Measurements from ENCODE around the gene YY1.
A peak's percentile ranks its signal among the peaks of the same experiment; 100 is the strongest.
"Not testable (repeated sequence)": the region's sequence is repeated elsewhere in the genome, so short reads cannot be mapped to it uniquely, and the experiment has no call there.

YY1 gene

GRCh38 chr14:100286484-100287191 is 47.7 kb downstream of the YY1 start:
- peak overlapping the region; percentile 80 for H3K4me3 Mint-ChIP-seq
- CTCF ChIA-PET, result interaction anchor here (0.7 to 3.8 kb wide), 10 partner anchors 8 to 98 kb away, joined by 3 to 21 read pairs (median 6); no protein-coding TSS in a partner anchor
- peaks cover 16% of the 10 kb centered on the region for H3K4me1 Mint-ChIP-seq
- H3K36me3 Mint-ChIP-seq, result peaks cover under 1% of the 10 kb centered on the region
- H3K9me3 Mint-ChIP-seq, result no peaks in the 10 kb centered on the region
- no peak overlapping the region for H3K27ac Mint-ChIP-seq
- no peak for DNase-seq
- H3K27me3 Mint-ChIP-seq, result no peaks in the 10 kb centered on the region

- Mint-ChIP-seq H3K9me3 (no peaks in the 10 kb centered on the region), H3K4me1 (peaks cover 16% of the 10 kb centered on the region), H3K27me3 (no peaks in the 10 kb centered on the region), H3K27ac (no peak overlapping the region), H3K36me3 (no peaks in the 10 kb centered on the region), H3K4me3 (no peak overlapping the region)
- CTCF ChIA-PET, result interaction anchor here (1.0 to 1.9 kb wide), 4 partner anchors 10 to 91 kb away, joined by 3 to 8 read pairs (median 6); no protein-coding TSS in a partner anchor
- DNase-seq, result no peak
These were observed 48.5 kb downstream of the YY1 start for GRCh38 chr14:100287202-100287997.

DNA sequence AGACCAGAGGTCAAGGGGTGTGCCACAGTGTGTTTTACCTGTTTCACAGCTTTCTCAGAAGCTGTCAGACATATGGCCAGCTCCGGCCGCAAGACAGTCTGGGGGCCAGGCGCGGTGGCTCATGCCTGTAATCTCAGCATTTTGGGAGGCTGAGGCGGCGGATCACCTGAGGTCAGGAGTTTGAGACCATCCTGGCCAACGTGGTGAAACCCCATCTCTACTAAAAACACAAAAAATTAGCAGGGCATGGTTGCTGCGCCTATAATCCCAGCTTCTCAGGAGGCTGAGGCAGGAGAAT is 49.0 kb downstream of the YY1 start:
- H3K27me3 Mint-ChIP-seq, H3K9me3 Mint-ChIP-seq, H3K4me3 Mint-ChIP-seq, H3K27ac Mint-ChIP-seq, DNase-seq, H3K36me3 Mint-ChIP-seq: not testable (repeated sequence)
- CTCF ChIA-PET, result interaction anchor here (1.0 kb wide), 1 partner anchor 10 kb away, joined by 3 read pairs; no protein-coding TSS in a partner anchor
- peaks cover 16% of the 10 kb centered on the region for H3K4me1 Mint-ChIP-seq

- no peak for DNase-seq
- Mint-ChIP-seq H3K4me1 (peaks cover 16% of the 10 kb centered on the region), H3K9me3 (no peaks in the 10 kb centered on the region), H3K4me3 (no peak overlapping the region), H3K27ac (no peak overlapping the region), H3K27me3 (no peaks in the 10 kb centered on the region), H3K36me3 (no peaks in the 10 kb centered on the region)
- CTCF ChIA-PET, result no interaction called here
These were observed 49.6 kb downstream of the YY1 start for GRCh38 chr14:100288382-100289185.

GRCh38 chr14:100289916-100290606 is 51.1 kb downstream of the YY1 start:
- H3K27me3 Mint-ChIP-seq, result no peaks in the 10 kb centered on the region
- DNase-seq, result no peak
- no peaks in the 10 kb centered on the region for H3K36me3 Mint-ChIP-seq
- no peak overlapping the region for H3K4me3 Mint-ChIP-seq
- CTCF ChIA-PET, result interaction anchor here (1.2 to 1.3 kb wide), 2 partner anchors 88 to 97 kb away, joined by 3 to 5 read pairs; no protein-coding TSS in a partner anchor
- no peaks in the 10 kb centered on the region for H3K9me3 Mint-ChIP-seq
- no peak overlapping the region for H3K27ac Mint-ChIP-seq
- peaks cover 8% of the 10 kb centered on the region for H3K4me1 Mint-ChIP-seq

GRCh38 chr14:100290607-100291304 is 51.8 kb downstream of the YY1 start:
- Mint-ChIP-seq H3K9me3 (no peaks in the 10 kb centered on the region), H3K36me3 (no peaks in the 10 kb centered on the region), H3K27me3 (no peaks in the 10 kb centered on the region), H3K4me3 (no peak overlapping the region), H3K27ac (no peak overlapping the region), H3K4me1 (peaks cover 8% of the 10 kb centered on the region)
- DNase-seq, result no peak
- CTCF ChIA-PET, result interaction anchor here (1.2 to 1.3 kb wide), 2 partner anchors 87 to 97 kb away, joined by 3 to 5 read pairs; no protein-coding TSS in a partner anchor

GRCh38 chr14:100291305-100292075 is 52.5 kb downstream of the YY1 start:
- Mint-ChIP-seq H3K9me3 (no peaks in the 10 kb centered on the region), H3K4me1 (peaks cover 4% of the 10 kb centered on the region), H3K36me3 (no peaks in the 10 kb centered on the region), H3K4me3 (no peak overlapping the region), H3K27me3 (no peaks in the 10 kb centered on the region), H3K27ac (no peak overlapping the region)
- CTCF ChIA-PET, result no interaction called here
- no peak for DNase-seq

GRCh38 chr14:100292301-100292775 is 53.4 kb downstream of the YY1 start:
- Mint-ChIP-seq H3K4me3 (no peak overlapping the region), H3K27me3 (no peaks in the 10 kb centered on the region), H3K4me1 (peaks cover 4% of the 10 kb centered on the region), H3K27ac (no peak overlapping the region), H3K36me3 (no peaks in the 10 kb centered on the region), H3K9me3 (no peaks in the 10 kb centered on the region)
- DNase-seq, result no peak
- CTCF ChIA-PET, result no interaction called here

- H3K9me3 Mint-ChIP-seq, result no peaks in the 10 kb centered on the region
- peaks cover 2% of the 10 kb centered on the region for H3K27me3 Mint-ChIP-seq
- no peak overlapping the region for H3K27ac Mint-ChIP-seq
- H3K4me1 Mint-ChIP-seq, result peaks cover 4% of the 10 kb centered on the region
- CTCF ChIA-PET, result interaction anchor here (1.4 to 3.5 kb wide), 2 partner anchors 8 to 10 kb away, joined by 6 to 17 read pairs; no protein-coding TSS in a partner anchor
- no peak overlapping the region for H3K4me3 Mint-ChIP-seq
- no peak for DNase-seq
- H3K36me3 Mint-ChIP-seq, result no peaks in the 10 kb centered on the region
These were observed 54.0 kb downstream of the YY1 start for GRCh38 chr14:100292776-100293461.

DNA sequence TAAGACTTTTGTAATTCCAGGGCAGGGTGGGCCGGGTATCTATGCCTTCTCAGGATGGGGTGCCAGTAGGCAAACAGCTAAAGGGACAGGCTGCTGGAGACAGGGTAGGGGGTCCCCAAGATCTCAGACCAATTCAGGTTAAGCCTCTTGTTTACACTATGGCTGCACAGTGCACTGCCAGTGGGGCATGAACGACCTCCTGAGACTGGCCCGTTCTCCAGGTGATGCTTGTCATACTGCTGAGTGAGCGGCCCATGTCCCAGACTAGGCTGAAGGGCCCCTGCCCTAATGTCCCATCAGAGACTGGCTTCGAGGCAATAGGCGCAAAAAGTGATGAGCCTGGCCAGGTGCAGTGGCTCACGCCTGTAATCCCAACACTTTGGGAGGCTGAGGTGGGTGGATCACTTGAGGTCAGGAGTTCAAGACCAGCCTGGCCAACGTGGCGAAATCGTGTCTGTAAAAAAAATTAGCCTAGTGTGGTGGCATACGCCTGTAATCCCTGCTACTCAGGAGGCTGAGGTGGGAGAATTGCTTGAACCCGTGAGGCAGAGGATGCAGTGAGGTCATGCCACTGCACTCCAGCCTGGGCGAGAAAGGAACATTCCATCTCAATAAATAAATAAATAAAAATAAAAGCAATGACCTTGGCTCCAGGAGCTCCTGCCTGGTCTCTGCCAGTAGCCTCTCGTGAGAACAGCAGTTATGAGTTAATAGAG is 54.7 kb downstream of the YY1 start:
- H3K4me1 Mint-ChIP-seq, result peaks cover 4% of the 10 kb centered on the region
- H3K27ac Mint-ChIP-seq, result no peak overlapping the region
- H3K27me3 Mint-ChIP-seq, result peaks cover 9% of the 10 kb centered on the region
- no peaks in the 10 kb centered on the region for H3K9me3 Mint-ChIP-seq
- peak; percentile 15 for DNase-seq
- H3K36me3 Mint-ChIP-seq, result no peaks in the 10 kb centered on the region
- no peak overlapping the region for H3K4me3 Mint-ChIP-seq
- CTCF ChIA-PET, result interaction anchor here (1.4 to 3.5 kb wide), 2 partner anchors 9 to 10 kb away, joined by 6 to 17 read pairs; no protein-coding TSS in a partner anchor

DNA sequence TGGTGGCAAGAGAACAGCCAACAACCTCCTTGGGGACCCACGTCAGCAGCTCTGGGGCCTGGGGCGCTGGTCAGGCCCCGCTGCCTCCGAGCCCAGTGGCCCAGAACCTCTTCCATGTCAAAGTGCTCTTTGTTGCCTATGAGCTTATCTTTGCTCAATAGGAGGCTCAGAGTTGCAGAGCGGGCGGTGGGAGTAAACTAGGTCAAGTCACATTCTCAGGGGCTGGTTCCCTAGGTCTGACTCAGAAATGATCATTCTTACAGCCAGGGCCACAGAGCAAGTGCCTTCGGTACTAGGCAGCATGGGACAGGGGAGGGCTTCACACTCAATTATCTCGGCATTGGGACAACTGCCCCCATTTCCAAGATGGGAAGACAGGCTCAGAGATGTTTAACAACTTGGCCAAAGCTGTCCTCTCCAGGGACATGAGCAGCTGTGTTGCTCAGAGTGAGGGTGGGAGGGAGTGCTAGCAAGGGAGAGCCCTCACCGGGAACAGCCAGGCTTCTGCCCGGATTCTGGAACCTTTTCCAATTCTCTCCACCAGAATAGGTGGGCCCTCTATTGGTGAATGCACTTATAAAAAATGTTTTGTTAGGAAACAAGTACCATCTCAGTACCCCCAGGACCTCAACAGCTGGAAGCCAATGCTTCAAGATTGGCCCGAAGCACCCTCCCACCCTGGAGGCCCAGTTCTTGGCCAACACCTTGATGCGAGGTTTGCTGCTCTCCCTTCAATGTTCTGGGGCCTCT is 55.4 kb downstream of the YY1 start:
- Mint-ChIP-seq H3K9me3 (no peaks in the 10 kb centered on the region), H3K27me3 (peaks cover 16% of the 10 kb centered on the region), H3K4me3 (no peak overlapping the region), H3K27ac (no peak overlapping the region), H3K4me1 (peaks cover 4% of the 10 kb centered on the region), H3K36me3 (no peaks in the 10 kb centered on the region)
- CTCF ChIA-PET, result interaction anchor here (0.9 to 3.5 kb wide), 3 partner anchors 9 to 345 kb away, joined by 3 to 17 read pairs (median 6); no protein-coding TSS in a partner anchor
- peak; percentile 16 for DNase-seq

Data from activated naive CD4-positive, alpha-beta T cell treated with anti-CD3 and anti-CD28 coated beads, Interleukin-2, amount 10 ng/mL, durations not matched to agents 7 days and 5 days (primary cell).